Stimulated activated CD4-positive, alpha-beta T cell treated with anti-CD3 and anti-CD28 coated beads, Interleukin-1b, Interleukin-23, amount 100 ng/mL, for 1 hour (primary cell): ENCODE measurements around the gene TNFRSF8.
A peak's percentile ranks its signal among the peaks of the same experiment; 100 is the strongest.
"Not testable (repeated sequence)": the region's sequence is repeated elsewhere in the genome, so short reads cannot be mapped to it uniquely, and the experiment has no call there.

ENCODE experiments used
- DNase-seq, 2 donors: peaks; one replicate each; pipeline ENCODE4 v3.0.0-alpha.2; 2020; ENCODE audit warnings: low read depth in 2 of 2

The TNFRSF8 gene

DNA sequence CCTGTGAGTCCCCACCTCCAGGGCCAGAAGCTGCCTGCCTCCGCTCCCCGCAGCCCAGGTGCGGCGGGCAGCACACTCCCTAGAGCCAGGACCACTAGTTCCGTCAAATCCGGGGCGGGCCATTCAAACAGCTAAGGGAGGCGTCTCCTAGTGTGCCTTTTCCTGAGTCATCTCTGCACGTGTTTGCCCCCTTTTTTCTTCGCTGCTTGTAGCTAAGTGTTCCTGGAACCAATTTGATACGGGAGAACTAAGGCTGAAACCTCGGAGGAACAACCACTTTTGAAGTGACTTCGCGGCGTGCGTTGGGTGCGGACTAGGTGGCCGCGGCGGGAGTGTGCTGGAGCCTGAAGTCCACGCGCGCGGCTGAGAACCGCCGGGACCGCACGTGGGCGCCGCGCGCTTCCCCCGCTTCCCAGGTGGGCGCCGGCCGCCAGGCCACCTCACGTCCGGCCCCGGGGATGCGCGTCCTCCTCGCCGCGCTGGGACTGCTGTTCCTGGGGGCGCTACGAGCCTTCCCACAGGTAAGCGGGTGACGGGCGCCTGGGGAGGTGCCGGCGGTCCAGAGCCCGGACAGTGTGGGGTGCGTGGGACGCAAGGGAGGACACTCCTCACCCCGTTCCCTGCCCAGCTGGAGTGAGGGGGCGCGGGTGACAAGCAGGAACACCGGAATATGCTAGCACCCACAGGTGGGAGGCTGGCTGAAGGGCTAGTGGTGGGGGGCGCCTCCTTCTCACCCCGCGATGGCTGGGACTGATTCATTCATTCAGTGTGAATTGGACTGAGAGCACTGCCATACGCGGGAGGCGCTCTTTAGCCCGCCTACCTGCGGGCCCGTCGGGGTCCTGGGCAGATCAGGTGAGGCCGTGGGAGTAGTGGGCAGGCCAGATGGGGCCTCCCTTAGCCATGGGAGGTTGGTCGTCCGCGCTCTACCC, at the start of gene TNFRSF8:
TNFRSF8 (plus strand) TSS at position 163 of the 932 bp plus-strand sequence; CDS start at position 459, 296 bp downstream.
- DNase-seq: peak in 1 of 2 donors; percentile 21

DNA sequence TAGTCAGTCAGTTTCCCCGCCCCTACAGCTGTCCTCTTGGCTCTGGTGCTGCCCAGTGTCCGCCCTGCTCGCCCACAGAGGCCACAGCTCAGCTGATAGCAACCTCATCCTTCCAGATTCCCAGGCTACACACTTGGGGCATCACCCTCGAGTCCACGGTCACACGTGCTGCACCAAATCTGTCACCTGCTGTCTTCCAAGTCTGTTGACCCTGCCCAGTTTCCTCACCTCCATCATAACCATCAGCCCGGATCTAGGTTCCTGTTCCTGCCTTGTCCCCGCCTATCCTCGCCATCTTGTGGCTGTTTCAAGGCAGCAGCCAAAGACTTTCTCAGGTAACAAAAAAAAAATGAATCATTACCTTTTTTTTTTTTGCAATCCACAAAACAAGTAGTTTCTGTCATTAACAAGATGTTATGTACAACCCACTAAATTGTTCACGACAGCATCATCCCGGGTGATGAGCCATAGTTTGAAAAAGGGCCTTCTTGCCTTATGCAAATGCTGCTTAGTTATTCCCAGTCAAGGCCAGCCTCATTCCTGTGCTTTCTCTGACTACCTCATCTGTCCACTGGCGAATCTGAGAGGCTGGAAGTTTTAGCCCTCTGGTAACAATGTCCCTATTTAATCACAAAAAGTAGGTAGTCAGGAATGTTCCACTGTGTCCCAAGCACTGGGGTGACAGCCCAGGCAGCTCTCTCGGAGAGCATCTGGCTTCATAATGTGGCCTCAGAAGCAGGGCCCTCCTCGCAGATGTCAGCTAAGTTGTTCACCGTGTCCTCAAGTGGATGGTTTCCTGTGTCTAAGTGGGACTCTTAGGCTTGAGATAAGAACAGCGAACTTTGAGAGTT, 48.7 kb upstream of the TNFRSF8 start:
- DNase-seq: no peak

DNA sequence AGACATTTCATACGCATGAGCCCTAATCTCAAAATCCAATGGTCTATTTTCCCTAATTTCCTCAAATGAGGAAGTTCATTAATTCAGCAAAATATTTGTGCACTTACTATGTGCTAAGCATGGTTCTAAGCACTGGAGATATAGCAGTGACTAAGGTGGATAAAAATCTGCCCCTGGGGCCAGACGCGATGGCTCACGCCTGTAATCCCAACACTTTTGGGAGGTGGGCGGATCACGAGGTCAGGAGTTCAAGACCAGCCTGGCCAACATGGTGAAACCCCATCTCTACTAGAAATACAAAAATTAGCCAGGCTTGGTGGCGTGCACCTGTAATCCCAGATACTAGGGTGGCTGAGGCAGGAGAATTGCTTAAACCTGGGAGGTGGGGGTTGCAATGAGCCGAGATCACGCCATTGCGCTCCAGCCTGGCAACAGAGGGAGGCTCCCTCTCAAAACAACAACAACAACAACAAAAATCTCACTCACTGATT, 48.1 kb upstream of the TNFRSF8 start:
- DNase-seq: no peak

DNA sequence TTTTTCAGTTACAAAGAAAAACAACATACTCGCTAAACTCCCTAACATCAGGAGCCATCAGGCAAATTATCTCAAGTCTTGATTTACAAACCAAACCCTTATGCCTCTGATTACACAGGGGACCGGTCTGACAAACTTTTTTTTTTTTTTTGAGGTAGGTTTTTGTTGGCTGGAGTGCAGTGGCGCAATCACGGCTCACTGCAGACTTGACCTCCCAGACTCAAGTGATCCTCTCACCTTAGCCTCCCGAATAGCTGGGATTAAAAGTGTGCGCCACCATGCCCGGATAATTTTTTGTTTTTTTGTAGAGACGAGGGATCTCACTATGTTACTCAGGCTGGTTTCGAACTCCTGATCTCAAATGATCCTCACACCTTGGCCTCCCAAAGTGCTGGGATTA, 47.6 kb upstream of the TNFRSF8 start:
- no peak for DNase-seq

DNA sequence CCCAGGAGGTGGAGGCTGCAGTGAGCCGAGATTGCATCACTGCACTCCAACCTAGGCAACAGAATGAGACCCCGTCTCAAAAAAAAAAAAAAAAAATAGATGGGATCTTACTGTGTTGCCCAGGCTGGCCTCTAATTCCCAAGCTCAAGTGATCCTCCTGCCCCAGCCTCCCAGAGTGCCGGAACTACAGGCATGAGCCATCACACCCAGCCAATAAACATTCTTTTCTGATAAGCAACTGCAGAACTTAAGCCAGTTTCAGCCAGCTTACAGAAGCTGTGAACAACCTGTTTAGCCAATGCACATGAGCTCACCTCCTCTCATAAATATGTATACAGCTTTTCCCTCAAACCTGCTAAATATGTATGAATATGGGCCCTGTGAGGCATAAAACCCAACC, 46.9 kb upstream of the TNFRSF8 start:
- DNase-seq: no peak

DNA sequence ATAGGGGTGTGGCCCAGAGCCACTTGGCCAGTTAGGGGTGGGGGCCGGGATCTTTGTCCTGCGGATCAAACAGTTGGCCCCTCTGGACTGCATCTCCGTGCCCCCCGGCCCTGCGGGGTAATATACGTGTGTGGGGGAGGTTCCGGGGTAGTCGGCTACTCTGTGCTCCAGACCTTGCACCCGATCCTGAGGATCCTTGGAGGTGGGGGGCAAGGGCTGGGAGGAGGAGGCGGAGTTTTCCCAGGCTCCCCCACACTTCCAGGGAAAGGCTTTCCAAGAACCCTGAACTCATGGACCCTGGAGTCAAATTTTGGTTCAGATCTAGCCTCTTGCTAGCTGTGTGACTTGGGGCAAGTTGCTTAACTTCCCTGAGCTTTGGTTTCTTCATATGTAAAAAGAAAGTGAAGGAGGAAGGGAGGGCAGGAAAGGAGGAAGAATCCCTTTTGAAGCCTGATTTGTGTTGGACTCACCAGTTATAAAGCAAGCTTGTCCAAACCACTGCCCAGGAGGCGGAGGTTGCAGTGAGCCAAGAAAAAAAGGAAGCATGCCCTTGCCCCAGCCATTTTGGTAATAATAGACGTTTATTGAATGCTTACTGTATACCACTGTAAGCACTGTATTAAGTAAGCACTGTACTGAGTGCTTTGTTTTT, 43.1 kb upstream of the TNFRSF8 start:
- no peak for DNase-seq

DNA sequence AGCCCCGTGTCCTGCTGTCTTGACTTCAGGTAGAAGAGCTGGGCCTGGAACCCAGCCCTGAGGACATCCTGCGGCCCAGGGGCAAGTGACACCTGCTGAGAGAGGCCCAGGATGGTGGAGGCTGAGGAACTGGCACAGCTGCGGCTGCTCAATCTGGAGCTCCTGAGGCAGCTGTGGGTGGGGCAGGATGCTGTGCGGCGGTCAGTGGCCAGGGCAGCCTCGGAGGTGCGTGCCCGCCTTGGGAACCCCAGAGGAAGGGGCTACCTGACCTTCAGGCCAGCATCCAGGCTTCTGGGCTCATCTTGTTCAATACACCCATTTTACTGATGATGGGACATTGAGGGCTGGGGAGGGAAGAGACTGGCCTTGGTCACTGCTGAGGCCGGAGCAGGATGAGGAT, 41.5 kb upstream of the TNFRSF8 start:
- no peak for DNase-seq

DNA sequence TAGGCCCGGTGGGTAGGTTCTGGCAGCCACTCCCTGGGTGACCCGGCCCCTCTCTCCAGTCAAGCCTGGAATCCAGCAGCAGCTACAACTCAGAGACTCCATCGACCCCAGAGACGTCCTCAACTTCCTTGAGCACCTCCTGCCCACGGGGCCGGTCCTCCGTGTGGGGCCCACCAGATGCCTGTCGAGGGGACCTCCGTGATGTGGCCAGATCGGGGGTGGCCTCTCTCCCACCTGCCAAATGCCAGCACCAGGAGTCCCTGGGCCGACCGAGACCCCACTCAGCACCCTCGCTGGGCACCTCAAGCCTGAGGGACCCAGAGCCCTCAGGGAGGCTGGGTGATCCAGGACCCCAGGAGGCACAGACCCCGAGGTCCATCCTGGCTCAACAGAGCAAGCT, 41.1 kb upstream of the TNFRSF8 start:
- no peak for DNase-seq

DNA sequence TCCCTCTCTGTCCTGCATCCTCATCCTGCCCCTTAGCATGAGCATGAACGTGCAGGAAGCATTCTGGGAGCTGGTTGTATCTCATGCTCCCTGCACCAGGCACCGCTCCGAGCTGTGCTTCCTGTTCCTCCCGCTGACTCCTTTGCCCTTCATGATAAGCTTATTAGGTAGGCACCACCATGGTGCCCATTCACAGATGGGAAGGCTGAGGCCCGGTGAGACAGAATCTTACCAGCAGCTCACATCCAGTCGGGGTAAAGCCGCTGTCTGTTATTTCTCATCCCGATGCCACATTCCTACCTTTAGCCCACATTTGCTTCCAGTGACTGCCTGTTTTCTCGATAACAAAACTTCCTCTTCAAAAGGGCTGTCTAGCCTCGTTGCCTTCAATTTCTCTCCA, 36.5 kb upstream of the TNFRSF8 start:
- DNase-seq: no peak

DNA sequence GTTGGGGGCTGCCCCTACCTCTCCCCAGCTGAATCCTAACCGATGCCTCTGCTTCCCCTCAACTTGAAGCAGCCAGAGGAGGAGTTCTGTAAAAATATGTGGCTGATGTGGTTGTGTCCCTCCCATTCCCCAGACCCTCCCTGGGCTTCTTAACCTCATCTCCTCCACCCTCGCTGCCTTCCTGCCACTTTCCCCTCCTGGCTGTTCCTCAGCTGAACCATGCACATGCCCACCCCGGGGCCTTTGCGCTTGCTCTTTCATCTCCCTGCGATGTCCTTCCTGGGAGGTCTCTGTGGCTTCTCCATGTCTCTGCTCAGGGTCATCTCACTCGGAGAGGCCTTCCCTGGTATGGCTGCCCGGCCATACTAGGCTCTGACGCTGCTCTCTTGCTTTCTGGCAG, 34.9 kb upstream of the TNFRSF8 start:
- no peak for DNase-seq

DNA sequence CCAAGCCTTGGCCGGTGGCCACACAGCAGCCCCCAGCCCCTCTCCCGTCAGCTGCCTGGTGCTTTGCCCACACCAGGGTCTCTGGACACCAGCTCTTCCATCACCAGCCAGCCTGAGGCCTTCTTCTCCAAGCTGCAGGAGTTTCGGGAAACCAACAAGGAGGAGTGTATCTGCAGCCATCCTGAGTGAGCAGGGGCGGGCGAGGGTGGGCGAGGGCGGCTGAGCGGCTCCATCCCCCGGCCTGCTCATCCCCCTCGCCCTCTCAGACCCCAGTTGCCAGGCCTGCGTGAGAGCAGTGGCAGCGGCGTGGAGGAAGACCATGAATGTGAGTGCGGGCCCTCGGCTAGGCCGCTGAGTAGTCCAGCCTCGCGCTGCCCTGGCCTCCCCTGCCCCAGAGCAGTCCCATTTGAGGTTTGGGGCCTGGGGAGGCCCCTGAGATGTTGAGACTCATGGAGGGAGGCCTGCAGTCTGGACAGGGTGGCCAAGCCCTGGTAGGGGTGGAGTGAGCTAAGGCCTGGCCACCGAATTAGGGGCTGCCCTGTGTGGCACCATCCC, 34.1 kb upstream of the TNFRSF8 start:
- DNase-seq: no peak

DNA sequence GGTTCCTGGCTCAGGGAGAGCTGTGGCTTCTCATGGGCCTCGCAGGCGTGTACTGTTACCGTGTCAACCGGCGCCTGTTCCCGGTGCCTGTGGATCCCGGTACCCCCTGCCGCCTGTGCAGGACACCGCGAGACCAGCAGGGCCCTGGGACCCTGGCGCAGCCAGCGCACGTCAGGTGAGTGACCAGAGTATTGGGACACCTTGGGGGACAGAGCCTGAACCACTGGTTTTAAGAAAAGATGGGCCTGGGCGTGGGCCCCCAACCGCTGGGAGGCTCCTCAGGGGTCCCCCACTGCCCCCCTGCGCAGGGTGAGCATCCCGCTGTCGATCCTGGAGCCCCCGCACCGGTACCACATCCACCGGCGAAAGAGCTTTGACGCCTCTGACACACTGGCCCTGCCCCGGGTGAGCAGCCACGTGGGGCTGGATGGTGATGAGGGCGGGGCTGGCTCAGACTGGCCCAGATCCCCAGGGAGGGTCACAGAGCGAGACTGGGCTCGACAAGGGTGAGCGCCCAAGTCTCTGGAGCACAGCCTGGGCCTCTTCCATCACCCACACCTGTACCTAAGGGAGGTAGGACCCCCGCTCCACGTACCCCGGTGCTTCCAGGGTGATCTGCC, 33.3 kb upstream of the TNFRSF8 start:
- no peak for DNase-seq

DNA sequence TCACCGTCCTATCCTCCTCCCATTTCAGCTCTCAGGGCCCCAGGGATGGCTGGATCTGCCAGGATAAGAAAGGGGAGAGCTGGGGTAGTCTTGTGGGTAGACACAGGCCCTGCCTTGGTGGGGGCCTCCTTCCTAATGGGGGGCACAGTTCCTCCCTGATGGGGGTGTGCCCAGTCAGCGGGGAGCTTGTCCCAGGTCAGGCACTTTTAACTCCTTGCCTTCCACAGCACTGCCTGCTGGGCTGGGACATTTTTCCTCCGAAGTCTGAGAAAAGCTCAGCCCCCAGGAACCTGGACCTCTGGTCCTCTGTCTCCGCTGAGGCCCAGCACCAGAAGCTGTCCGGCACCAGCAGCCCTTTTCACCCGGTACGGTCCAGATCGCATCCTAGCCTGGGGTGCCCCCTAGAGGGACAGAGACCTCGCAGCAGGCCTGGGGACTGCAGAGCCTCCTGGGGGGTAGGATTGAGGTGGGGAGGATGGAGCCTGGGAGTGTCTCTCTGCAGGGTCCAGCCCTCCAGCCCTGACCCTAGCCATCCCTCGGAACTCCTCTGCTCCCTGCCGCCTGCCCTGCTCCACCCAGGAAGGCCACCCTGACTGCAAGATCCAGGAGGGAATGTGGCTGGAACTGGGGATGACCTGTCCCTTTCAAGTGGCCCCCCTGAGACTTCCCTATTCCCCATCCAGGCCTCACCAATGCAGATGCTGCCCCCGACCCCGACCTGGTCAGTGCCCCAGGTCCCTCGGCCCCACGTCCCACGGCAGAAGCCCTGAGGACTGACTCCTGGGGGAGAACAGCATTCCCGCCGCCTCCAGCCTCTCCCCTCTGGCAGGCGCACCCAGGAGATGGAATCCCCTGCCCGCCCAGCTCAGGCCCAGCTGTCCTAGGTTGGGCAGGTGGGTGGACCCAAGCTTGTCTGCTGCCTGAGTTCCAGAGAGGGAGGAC, 31.8 kb upstream of the TNFRSF8 start:
- DNase-seq: no peak

DNA sequence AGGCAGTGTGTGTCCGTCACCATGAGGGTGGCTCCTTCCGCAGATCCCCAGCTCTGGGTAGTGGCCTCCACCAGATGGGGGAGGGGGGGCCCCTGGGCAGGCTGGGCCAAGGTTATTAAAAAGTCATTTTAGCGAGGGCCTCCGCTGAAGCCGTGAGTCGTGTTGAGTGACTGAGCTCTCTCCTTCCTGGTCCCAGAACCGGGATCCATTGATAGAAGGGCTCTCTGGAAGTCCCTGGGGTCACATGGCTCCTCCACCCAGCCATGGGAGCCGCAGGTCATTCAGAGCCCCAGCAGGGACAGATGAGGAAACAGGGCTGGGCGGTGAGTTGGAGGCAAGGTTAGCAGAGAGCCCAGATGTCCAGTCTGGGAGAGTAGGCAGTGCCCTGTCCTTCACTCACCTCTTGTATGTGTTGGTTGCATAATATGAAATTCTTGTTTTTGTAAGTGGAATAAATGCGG, 30.9 kb upstream of the TNFRSF8 start:
- no peak for DNase-seq

DNA sequence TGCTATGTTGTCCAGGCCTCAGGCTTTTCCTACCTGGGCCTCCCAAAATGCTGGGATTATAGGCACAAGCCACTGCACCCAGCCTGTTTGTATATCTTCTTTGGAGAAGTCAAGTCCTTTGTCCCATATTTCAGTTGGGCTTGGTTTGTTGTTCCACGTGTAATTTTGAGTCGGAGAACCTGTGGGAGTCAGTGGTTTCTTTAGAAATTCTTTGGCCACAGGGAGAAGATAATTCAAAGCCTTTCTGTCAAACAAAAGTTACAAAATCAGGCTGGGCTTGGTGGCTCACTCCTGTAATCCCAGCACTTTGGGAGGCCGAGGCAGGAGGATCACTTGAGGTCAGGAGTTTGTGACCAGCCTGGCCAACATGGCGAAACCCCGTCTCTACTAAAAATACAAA, 29.7 kb upstream of the TNFRSF8 start:
- not testable (repeated sequence) for DNase-seq

DNA sequence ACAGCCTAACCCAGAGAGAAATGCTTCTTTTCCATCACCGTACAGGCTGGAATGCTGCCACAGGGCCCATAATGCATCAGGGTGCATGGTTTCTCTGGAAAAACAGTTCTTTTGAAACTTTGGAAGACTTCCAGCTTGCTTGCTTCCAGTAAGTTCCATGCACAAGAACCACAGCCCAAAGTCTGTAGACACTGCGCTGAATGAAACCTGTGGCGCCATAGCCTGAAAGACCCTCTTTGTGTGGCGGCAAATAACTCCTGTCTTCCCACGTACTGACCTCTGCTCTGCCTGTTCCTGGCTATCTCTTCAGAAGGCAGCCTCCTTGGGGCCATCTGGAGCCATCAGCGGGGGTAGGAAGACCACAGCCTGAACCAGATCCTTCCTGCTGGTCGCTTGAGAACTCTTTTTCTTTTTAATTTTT, 28.7 kb upstream of the TNFRSF8 start:
- DNase-seq: no peak

DNA sequence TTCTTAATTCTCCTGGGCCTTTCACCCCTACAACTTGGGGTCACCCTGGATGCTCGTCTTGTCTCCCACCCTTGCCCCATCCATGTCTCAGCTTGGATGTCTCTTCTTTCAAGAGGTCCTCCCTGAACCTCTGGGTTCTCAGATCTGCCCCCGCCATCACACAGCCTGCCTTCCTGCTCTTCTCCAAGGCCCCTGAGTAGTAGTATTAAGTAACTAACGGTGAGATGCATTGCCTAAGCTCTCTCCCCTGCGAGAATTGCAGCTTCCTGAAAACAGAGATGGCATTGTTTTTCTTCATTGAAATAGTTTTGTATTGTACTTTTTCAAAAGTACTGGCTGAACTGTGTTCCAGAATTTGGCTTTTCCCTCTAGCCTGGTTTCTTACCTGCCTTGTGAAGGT, 27.8 kb upstream of the TNFRSF8 start:
- no peak for DNase-seq

DNA sequence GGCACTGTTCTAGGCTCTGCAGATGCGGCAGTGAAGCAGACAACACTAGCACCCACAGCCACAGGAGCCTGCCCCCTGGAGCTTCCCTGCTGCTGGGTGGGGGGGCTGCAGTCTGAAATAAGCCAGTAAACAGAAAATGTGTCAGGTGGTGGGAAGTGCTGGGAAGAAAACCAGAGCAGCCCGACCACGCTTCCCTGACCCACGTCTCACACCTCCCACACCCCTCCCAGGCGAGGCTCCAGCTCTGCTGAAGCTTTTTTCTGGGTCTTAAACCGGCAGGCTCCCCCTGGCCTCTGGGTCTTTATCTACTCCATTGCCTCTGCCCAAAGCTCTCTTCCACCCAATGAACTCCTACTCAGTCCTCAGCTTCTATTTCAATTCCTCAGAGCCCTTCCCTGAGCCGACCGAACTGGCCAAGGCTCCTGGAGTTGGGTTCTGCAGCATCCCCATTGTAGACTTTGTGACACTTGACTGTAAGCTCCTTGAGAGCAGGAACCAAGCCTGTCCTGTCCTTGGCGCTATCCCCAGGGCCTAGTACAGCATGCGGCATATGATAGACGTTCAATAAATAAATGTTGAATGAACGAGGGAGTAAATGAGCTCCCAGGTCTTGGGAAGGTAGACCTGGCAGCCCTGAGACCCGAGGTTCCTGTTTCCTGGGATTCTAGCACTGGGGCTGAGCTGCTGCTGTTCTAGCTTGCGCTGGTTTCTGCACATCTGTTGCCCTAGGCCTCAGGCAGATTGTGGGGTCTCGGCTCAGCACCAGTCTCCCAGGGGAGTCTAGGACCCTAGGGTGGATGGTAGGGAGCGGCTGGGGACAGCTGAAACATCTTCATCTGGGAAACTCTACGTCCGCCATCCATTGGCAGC, 25.4 kb upstream of the TNFRSF8 start:
- no peak for DNase-seq
